Skeletal muscle tissue (tissue), 4 donors: ENCODE results near the gene CAMK1D. TPM values are rescaled to one million over a fixed set of nuclear protein-coding genes. Genes with fewer than 3 reads are reported as not detected.

Experiments used
- H3K27ac ChIP-seq: one replicate; pipeline ENCODE4 v1.7.0; 2013; ENCODE audit warnings: mild to moderate bottlenecking, low read depth, low read length, inconsistent platforms
- H3K27me3 ChIP-seq, 3 donors: one replicate each; pipeline ENCODE4 v1.7.0; 2013; ENCODE audit warnings: low read length in 3 of 3; ENCODE audit not compliant: control insufficient read depth in 3 of 3, insufficient read depth in 3 of 3
- H3K36me3 ChIP-seq, 3 donors: one replicate each; pipeline ENCODE4 v1.7.0; 2013; ENCODE audit warnings: low read length in 3 of 3; ENCODE audit not compliant: control insufficient read depth in 3 of 3, insufficient read depth in 3 of 3
- H3K4me1 ChIP-seq, 3 donors: one replicate each; pipeline ENCODE4 v1.7.0; 2013; ENCODE audit warnings: low read length in 3 of 3, mild to moderate bottlenecking in 3 of 3; ENCODE audit not compliant: control insufficient read depth in 3 of 3, insufficient read depth in 3 of 3
- H3K4me3 ChIP-seq, 3 donors: one replicate each; pipeline ENCODE4 v1.7.0; 2013; ENCODE audit warnings: low read length in 3 of 3
- H3K9ac ChIP-seq, 3 donors: one replicate each; pipeline ENCODE4 v1.7.0; 2013; ENCODE audit warnings: low read length in 3 of 3, mild to moderate bottlenecking in 3 of 3, moderate library complexity in 2 of 3, low read depth in 1 of 3
- H3K9me3 ChIP-seq, 3 donors: one replicate each; pipeline ENCODE4 v1.7.0; 2013; ENCODE audit warnings: low read length in 3 of 3; ENCODE audit not compliant: control insufficient read depth in 3 of 3
- total RNA-seq: library from RNA; depleted of rRNA; stranded (reverse); fragments of >200 nt; gene quantifications from one replicate; pipeline ENCODE4 v1.2.3, GENCODE V29; 2014
- donor health status: Osteomylitis.

The CAMK1D gene
- total RNA-seq, 1 donor from 2014 or later = 2.1 TPM

- no peak overlapping the region for H3K4me3 ChIP-seq
- H3K27me3 ChIP-seq = no peaks in the 10 kb centered on the region
- H3K9ac ChIP-seq = no peak overlapping the region
- H3K36me3 ChIP-seq = no peaks in the 10 kb centered on the region
- H3K27ac ChIP-seq = no peak overlapping the region
- H3K4me1 ChIP-seq = peaks cover 0 to 7% (median 4%) of the 10 kb centered on the region in 3 donors
- peaks cover 0 to 2% (median 0%) of the 10 kb centered on the region in 3 donors for H3K9me3 ChIP-seq
Measured at GRCh38 chr10:12505683-12506082, 156.3 kb downstream of the CAMK1D start.

- no peaks in the 10 kb centered on the region for H3K27me3 ChIP-seq
Measured at GRCh38 chr10:12507165-12507850, 158.0 kb downstream of the CAMK1D start.

GRCh38 chr10:12508165-12508564 lies 158.8 kb downstream of the CAMK1D start:
- H3K9me3 ChIP-seq = peaks cover 0 to 2% (median 0%) of the 10 kb centered on the region in 3 donors
- H3K4me1 ChIP-seq = no peaks in the 10 kb centered on the region

More at GRCh38 chr10:12507165-12507850, 158.0 kb downstream of the CAMK1D start:
- H3K4me1 ChIP-seq = no peaks in the 10 kb centered on the region
- H3K36me3 ChIP-seq = no peaks in the 10 kb centered on the region
- H3K9me3 ChIP-seq = peaks cover 0 to 2% (median 0%) of the 10 kb centered on the region in 3 donors
- H3K9ac ChIP-seq = no peak overlapping the region
- no peak overlapping the region for H3K4me3 ChIP-seq
- no peak overlapping the region for H3K27ac ChIP-seq

GRCh38 chr10:12509016-12509793 lies 159.9 kb downstream of the CAMK1D start:
- Histone ChIP-seq H3K27ac (no peak overlapping the region), H3K36me3 (no peaks in the 10 kb centered on the region), H3K4me3 (no peak overlapping the region), H3K4me1 (no peaks in the 10 kb centered on the region), H3K27me3 (no peaks in the 10 kb centered on the region), H3K9me3 (peaks cover 0 to 2% (median 0%) of the 10 kb centered on the region in 3 donors), H3K9ac (no peak overlapping the region)

More at GRCh38 chr10:12508165-12508564, 158.8 kb downstream of the CAMK1D start:
- no peak overlapping the region for H3K9ac ChIP-seq
- H3K27me3 ChIP-seq = no peaks in the 10 kb centered on the region
- H3K36me3 ChIP-seq = no peaks in the 10 kb centered on the region
- no peak overlapping the region for H3K4me3 ChIP-seq
- no peak overlapping the region for H3K27ac ChIP-seq

GRCh38 chr10:12509794-12510100 lies 160.4 kb downstream of the CAMK1D start:
- no peaks in the 10 kb centered on the region for H3K27me3 ChIP-seq
- no peak overlapping the region for H3K4me3 ChIP-seq

GRCh38 chr10:12510501-12510941 lies 161.2 kb downstream of the CAMK1D start:
- Histone ChIP-seq H3K27ac (no peak overlapping the region), H3K4me1 (no peaks in the 10 kb centered on the region), H3K9ac (no peak overlapping the region), H3K27me3 (no peaks in the 10 kb centered on the region), H3K36me3 (no peaks in the 10 kb centered on the region), H3K9me3 (peaks cover 0 to 2% (median 0%) of the 10 kb centered on the region in 3 donors), H3K4me3 (no peak overlapping the region)

More at GRCh38 chr10:12509794-12510100, 160.4 kb downstream of the CAMK1D start:
- Histone ChIP-seq H3K9ac (no peak overlapping the region), H3K9me3 (peaks cover 0 to 2% (median 0%) of the 10 kb centered on the region in 3 donors), H3K27ac (no peak overlapping the region), H3K4me1 (no peaks in the 10 kb centered on the region), H3K36me3 (no peaks in the 10 kb centered on the region)

GRCh38 chr10:12510984-12511383 lies 161.6 kb downstream of the CAMK1D start:
- H3K36me3 ChIP-seq = no peaks in the 10 kb centered on the region
- H3K4me1 ChIP-seq = no peaks in the 10 kb centered on the region
- H3K4me3 ChIP-seq = no peak overlapping the region
- no peaks in the 10 kb centered on the region for H3K27me3 ChIP-seq
- H3K9me3 ChIP-seq = peaks cover 0 to 2% (median 0%) of the 10 kb centered on the region in 3 donors
- no peak overlapping the region for H3K9ac ChIP-seq
- no peak overlapping the region for H3K27ac ChIP-seq

- no peaks in the 10 kb centered on the region for H3K36me3 ChIP-seq
- H3K9ac ChIP-seq = no peak overlapping the region
- H3K27me3 ChIP-seq = no peaks in the 10 kb centered on the region
Measured at GRCh38 chr10:12511651-12512050, 162.3 kb downstream of the CAMK1D start.

GRCh38 chr10:12512332-12513002 lies 163.1 kb downstream of the CAMK1D start:
- Histone ChIP-seq H3K36me3 (no peaks in the 10 kb centered on the region), H3K4me3 (no peak overlapping the region), H3K27ac (no peak overlapping the region), H3K9ac (no peak overlapping the region), H3K4me1 (no peaks in the 10 kb centered on the region), H3K9me3 (peaks cover 0 to 2% (median 0%) of the 10 kb centered on the region in 3 donors), H3K27me3 (no peaks in the 10 kb centered on the region)

More at GRCh38 chr10:12511651-12512050, 162.3 kb downstream of the CAMK1D start:
- Histone ChIP-seq H3K9me3 (peaks cover 0 to 2% (median 0%) of the 10 kb centered on the region in 3 donors), H3K27ac (no peak overlapping the region), H3K4me1 (no peaks in the 10 kb centered on the region), H3K4me3 (no peak overlapping the region)
